NCI-H1694 treated with DMSO at 0.1 percent for 48 hours (cell line): ENCODE results near the gene GPX4.

ENCODE experiments used
- DNase-seq: peaks from one replicate; lab custom pipeline; 2025; lab: John Stamatoyannopoulos, UW

The GPX4 gene

DNA sequence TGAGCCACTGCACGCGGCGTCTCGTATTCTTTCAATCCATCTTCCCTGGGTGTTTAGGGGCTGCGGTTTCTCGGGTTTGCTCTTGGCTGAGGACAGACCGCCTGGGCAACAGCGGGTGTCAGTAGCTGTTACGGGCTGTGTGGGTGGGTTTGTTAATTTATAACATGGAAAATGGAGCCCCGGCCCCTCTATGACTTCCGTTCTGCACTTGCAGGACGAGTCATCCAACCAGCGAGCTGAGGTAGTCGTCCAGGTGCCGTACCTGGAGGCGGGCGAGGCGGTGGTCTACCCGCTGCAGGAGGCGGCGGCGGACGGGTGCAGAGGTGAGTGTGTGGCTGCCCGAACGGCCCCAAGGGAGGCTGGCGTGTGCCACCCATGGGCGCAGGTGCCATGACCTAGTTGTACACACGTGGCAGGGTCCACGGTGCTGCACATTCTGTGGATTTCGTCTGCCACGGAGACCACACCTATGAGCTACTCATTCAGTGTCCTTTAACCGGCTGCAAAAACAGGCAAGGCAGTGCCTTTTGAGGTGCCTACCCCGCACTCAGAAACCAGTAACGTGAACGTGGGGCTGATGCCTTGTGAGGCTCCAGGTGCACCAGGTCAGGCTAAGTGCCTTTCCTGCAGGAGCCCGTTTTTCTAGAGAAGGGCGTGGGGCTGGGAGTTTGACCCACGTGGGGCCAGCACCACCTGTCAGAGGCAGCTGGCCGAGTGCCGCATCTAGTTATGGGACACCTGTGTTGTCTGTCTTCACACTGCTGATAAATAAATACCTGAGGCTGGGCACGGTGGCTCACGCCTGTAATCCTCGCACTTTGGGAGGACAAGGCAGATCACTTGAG lies 19.5 kb upstream of the GPX4 start:
- no peak for DNase-seq

- no peak for DNase-seq
Measured at GRCh38 chr19:1085053-1085658, 18.6 kb upstream of the GPX4 start.

DNA sequence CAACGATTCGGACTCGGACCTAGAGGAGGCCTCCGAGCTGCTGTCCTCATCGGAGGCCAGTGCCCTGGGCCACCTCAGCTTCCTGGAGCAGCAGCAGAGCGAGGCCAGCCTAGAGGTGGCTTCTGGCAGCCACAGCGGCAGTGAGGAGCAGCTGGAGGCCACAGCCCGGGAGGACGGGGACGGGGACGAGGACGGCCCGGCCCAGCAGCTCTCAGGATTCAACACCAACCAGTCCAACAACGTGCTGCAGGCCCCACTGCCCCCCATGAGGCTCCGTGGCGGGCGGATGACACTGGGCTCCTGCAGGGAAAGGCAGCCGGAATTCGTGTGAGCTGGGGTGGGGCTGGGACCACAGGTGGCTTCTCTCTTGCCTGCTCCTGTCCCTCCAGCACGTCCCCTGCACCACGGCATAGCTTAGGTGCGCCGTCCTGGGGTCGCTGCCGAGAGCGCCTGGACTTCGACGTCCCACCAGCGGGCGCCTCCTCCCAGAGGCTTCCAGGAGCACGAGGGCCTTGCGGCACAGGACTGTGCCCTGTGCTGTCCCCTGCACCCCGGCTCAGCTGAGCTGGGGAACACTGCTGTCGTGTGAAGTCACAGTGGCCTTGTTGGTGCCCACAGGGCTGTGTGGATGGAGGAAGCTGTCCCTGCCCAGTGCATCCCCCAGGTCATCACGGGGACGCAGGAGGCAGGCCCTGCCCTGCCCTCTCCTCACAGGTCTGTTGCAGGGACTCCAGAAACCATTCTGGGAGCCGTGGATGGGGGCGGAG lies 17.9 kb upstream of the GPX4 start:
- DNase-seq: no peak

GRCh38 chr19:1086613-1087012 lies 17.2 kb upstream of the GPX4 start:
- no peak for DNase-seq

DNA sequence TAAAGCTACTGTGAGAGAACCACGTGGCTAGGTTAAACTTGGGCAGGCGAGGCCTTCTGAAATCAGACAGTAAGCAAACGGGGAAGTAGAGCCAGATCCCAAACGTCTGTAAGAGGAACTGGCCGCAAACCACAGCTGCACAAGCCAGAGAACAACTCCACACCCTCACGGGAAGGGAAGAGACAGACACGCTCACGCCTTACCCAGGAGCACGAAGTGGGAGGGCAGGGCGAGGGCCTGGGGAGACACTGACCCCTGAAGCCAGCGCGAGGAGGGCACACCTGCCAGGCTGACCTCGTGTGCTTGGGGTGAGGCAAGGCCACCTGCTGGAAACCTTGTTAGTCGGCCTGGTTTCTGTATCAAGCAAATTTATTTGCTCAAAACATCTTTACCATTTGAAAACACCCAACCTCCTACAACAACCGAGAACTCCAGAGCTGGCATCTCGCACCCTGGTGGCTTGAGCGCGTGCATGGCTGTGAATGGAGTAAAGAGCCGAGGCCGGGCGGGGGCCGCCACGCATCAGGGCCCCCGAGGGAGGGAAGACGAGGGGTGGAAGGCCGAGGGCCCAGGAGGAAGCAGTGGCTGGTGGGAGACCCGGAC lies 15.9 kb upstream of the GPX4 start:
- DNase-seq: no peak

DNA sequence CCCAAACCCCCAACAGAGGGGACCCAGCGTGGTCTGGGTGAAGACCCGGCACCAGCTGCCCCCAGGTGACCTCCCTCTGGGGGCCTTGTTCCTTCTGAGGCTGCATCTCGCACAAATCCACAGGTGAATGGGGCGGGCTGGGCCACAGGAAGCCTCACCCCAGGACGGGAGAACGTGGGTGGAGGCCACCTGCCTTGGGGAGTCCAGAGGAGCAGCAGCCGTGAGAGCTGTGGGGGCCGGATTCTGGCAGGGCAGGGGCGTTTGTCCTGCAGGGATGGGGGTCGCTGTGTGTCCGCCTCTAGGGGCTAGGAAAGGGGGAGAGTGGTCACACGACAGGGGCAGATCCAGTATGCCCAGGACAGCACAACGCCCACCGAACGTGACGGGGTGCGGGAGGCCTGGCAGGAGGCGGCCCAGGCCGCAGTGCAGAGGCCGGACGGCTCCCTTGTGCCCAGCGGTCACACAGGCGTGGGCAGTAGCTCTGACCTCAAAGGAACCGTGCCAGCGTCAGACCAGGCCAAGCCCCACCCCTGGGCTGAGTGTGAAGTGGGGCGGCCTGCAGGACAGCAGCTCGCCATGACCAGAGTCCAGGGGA lies 15.3 kb upstream of the GPX4 start:
- DNase-seq: no peak

DNA sequence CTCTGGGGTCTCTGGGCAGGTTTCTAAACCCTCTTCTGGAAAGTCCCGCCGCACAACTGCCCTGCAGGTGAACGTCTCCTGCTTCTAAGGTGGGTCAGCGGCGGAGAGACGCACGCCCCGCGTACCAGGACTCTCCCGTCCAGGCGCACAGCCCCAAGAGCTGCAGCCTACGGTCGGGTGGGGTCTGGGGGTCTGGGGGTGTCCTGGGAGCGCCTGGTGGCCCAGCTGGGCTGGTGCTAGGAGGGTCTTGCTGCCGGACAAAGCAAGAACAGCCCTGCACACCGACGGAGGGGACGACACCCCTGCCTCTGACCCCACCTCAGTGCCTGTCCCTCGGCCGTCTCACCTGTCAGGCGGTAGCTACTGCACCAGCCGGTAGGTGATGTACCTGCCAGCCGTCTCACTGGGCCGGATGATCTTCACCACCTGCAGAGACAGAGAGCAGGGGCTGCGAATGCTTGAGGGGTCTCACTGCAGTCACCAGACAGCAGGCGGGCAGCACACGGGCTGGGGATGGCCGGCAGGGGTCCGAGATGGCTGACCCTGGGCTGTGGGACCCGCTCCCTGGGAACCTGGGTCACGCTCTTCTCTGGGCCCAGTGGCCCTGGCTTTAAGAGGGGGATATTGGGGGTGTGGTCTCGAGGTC lies 14.5 kb upstream of the GPX4 start:
- DNase-seq: no peak

DNA sequence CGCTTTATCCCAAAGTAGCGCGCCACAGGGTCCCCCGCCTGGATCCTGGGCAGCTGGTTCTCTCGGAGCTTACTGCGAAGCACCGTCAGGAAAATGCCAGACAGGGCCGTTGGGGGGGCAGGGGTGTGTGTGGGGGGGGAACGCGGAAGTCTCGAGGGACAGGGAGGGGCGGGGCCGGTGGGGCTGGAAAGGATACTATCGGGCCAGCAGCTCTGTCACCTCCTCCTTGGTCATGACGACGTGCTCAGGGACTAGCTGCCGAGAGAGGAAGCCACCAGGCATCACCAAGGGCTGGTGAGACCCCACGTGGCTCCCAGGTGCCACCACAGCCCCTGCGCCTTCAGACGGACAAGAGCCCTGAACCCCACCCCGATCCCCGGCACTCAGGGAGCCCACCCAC lies 13.9 kb upstream of the GPX4 start:
- no peak for DNase-seq

DNA sequence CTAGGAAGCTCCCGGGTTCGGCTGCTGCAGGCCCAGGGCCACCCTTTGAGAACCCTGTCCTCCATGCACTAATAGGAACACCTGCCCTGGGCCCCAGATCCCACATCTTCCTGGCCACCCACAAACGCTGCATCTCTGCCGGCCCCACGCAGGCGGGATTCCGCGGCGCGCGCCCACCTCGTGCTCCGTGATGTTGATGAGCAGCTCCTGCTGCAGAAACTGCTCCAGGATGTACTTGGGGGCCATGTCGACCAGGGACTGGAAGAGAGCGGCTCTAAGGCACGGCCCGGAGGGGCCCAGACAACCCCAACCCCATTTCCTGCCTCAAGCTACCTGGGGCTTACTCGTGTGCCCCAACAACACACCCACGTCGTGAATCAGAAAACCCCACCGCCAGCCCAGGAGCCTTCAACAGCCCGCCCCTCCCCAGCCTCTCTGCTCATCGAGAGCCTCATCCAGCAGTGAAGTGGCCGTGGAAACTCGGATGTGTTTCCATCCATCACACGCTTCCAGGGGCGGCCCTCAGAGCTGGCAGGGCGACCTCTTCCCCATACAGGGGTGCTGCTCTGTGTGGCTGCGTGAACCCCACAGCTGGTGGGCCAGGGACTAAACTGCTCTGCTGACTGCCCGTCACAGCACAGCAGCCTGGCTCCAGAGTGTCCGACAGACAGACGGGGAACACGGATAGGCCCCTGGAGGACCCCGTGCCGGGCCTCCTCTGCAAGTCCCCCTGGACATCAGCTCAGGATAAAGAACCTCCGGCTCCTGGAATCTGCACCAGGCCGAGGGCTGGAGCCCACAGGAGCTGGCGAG lies 12.9 kb upstream of the GPX4 start:
- DNase-seq: no peak

- DNase-seq: no peak
Measured at GRCh38 chr19:1091544-1092175, 12.1 kb upstream of the GPX4 start.

GRCh38 chr19:1093330-1093729 lies 10.5 kb upstream of the GPX4 start:
- DNase-seq: no peak

DNA sequence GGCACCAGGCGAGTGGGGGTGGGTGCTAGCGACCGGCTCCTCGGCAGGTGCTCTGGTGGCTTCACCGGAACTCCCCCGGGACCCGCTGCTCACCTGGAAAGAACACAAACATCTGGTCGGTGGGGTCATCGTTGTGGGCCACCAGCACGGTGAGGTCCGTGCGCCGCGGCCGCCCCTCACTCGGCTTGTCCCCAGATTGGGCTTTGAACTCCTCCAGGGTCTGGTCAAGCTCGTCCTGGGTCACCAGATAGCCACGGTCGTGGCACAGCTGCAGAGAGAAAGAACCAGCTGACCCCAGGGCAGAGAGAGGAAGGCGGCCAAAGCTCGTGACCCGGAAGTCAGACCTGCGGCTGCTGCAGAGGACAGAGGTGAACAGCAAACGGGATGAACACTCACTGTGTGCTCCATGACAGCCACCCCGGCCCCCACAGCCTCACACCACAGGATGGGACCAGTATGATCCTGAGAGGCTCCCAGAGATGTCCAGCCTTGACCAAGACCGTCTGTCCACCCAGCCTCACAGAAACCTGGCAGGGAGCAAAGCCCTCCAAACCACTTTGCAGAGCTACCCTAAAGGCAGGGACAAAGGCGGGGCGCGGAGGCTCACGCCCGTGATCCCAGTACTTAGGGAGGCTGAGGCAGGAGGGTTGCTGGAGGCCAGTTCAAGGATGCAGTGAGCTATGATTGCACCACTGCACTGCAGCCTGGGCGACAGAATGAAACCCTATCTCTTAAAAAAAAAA lies 9.8 kb upstream of the GPX4 start:
- no peak for DNase-seq

DNA sequence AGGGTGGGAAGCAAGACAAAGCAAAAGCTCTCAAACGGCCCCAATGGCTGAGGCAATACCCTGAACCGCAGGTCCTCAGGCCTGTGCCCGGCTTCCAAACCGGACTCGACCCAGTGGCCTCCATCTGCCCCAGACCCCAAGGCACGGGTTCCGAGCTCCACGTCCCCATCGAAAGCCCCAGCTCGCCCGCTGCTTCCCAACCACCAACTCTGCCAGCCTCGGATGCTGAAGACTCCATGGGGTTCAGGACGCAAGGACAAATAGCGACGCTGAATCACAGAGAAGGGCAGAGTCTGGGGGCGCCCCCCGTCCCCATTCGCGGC lies 9.2 kb upstream of the GPX4 start:
- no peak for DNase-seq

DNA sequence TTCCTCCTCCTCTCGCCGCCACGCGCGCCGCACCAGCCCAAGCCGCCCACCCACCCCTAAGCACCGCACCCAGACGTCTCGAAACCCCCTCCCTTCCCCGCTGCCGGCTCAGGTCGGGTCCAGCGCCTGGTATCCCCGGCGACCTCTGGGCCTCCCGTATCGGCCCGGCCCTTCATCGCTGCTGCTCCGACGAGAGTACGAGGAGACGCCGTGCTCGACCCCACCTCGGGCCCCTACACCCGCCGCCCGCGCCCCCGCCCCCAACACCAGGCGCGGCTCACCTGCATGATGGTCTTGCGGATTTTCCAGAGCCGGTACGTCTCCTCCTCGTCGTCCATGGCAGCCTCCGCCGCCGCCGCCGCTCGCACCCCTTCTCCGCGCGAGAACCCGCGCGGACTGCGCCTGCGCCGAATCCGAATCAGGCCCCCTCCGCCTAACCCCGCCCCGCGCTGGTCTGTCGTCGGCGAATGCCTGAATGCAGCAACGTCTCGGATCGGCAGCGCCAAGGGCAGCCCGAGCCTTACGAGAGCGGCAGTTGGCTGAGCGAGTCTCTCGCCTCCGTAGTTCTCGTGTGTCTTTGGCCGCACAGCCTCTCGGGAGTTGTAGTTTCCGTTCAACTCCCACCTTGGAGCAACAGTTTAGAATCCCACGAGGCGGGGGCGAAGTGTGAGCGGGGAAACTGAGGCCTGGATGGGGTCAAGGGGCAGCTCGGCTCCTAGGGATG lies 8.7 kb upstream of the GPX4 start, which contains the start of gene POLR2E:
POLR2E (minus strand) TSS at position 398 of the 724 bp plus-strand sequence; CDS start at position 338, 60 bp downstream.
- DNase-seq: peak; percentile 87

- no peak for DNase-seq
Measured at GRCh38 chr19:1097810-1098176, 6.0 kb upstream of the GPX4 start.

DNA sequence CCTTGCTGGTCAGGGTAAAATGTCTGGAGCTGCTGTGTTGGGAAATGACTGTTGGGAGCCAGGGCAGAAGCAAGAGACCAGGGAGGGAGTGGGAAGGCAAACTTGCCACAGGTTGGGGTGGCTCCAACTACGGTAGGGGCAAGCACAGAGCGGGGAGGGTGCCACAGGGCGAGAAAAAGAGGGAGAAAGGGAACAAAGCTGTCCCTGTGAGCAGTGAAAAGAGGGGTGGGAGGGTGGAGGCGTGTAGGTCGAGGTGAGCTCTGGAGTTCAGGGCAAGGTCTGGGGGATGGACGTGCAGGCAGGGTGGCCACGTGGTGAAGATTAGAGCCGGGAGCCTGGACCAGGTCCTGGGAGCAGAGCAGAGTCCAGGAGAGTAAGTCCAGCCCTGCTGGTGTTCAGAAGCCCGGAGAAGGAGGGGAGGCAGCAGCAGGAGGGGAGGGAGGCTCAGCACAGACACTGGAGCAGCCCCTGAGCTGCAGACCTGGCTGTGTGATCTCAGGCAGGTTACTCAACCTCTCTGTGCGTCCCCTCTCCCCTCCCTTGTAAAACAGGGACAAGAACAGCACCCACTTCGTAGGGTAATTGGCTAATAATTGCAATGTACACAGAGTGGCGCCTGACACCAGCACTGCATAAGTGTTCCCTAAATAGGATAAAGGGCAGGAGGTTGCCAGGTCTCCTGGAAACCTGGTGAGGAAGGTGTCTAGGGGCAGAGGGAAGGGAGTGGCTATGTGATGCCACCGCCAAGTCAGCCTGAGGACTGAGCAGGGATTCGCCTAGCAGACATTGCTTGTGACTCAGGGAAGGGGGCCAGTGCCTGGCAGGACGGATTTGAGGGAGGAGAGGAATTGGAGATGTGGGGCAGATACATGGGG lies 5.4 kb upstream of the GPX4 start:
- DNase-seq: no peak

DNA sequence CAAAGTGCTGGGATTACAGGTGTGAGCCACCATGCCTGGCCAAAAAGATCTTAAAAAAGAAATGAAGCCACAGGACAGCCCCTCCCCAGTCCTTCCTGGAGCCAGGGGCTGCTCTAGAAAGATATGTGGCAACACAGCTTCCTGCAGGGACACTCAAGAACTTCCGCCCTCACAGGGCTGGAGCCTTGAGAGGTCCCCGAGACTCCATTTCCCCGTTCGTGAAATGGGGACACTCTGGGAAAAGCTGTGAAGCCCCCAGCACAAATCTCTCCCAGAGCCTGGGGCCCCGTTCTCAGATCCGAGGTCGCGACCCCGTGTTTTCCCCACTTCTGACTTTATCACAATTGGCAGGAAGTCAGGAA lies 2.5 kb upstream of the GPX4 start:
- no peak for DNase-seq
